ENCODE data around the gene DLL3.

DNA sequence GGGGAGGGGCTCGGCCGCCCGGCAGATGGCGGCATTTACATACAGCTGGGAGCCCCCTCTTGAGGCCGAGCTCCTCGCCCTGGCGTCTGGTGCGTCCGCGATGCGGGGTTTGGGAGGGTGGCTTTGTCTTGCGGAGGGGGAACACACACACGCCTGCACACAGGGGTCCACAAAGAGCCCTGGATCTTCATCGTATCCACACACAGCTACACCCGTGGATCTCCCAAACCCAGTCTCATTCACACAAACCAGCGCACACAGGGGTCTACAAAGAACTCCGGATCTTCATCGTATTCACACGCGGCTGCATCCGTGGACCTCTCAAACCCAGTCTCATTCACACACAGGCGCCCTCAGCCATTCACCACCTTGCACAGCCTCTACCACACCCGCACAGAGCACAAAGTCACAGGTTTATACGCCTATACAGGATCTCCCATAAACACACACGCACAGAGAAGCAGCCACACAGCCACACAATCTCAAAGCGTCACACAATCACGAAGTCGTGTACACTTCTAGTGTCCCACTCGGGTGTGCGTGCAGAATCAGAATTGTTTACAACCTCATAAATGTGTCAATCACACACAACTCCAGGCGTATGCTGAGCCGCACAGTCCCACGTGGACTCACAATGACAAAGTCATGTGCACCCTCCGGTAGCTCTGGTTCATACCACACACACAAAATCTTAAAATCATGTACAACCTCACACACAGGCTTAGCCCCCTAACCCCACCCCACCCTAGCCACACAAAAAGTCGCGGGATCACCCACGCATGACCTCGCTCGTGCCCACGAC is 550 bp upstream of the DLL3 start:
- TF ChIP-seq, protein P1, sequence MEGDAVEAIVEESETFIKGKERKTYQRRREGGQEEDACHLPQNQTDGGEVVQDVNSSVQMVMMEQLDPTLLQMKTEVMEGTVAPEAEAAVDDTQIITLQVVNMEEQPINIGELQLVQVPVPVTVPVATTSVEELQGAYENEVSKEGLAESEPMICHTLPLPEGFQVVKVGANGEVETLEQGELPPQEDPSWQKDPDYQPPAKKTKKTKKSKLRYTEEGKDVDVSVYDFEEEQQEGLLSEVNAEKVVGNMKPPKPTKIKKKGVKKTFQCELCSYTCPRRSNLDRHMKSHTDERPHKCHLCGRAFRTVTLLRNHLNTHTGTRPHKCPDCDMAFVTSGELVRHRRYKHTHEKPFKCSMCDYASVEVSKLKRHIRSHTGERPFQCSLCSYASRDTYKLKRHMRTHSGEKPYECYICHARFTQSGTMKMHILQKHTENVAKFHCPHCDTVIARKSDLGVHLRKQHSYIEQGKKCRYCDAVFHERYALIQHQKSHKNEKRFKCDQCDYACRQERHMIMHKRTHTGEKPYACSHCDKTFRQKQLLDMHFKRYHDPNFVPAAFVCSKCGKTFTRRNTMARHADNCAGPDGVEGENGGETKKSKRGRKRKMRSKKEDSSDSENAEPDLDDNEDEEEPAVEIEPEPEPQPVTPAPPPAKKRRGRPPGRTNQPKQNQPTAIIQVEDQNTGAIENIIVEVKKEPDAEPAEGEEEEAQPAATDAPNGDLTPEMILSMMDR (IDR thresholded peaks at IDR 0.05; ENCODE audit: insufficient read depth, low read length, poor library complexity, severe bottlenecking) = peak; percentile 3
- TF ChIP-seq EZH2phosphoT487 (conservative IDR thresholded peaks at IDR 0.05; ENCODE audit: low read length) = no peak

Measured in SU-DHL-6 (cell line).